ENCODE measurements around the gene FAM3D. TPM values are rescaled to one million over a fixed set of nuclear protein-coding genes. Genes with fewer than 3 reads are reported as not detected.

FAM3D gene
- polyA plus RNA-seq, 3 donors, result 0.28 to 1.9 (median 0.71) TPM

DNA sequence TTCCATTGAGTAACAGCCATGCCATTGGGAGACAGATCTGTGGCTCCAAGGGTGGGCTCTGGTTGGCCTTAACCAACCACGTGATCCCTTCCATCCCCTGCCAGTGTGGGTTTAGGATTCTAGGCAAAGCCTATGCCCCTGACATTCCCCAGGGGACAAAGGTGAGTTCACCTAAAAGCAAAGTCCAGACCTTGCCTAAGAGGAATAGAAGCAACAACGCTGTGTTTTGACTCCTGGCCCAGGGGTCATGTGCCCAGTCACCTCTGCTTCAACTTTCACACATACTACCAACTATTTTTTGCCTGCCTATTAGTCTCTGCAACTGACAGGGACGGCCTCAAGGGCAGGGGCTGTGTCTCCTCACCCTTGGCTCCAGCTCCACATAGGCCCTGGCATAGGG, 42.0 kb downstream of the FAM3D start:
- WGBS (ENCODE audit: insufficient coverage), result 86% methylated on average over 2 of the region's 3 CpGs
- H3K4me1 ChIP-seq (ENCODE audit: control insufficient read depth in 1 of 2, insufficient read depth in 2 of 2, low read length in 2 of 2), result no peaks in the 10 kb centered on the region
- H3K27ac Mint-ChIP-seq, result no peak overlapping the region

DNA sequence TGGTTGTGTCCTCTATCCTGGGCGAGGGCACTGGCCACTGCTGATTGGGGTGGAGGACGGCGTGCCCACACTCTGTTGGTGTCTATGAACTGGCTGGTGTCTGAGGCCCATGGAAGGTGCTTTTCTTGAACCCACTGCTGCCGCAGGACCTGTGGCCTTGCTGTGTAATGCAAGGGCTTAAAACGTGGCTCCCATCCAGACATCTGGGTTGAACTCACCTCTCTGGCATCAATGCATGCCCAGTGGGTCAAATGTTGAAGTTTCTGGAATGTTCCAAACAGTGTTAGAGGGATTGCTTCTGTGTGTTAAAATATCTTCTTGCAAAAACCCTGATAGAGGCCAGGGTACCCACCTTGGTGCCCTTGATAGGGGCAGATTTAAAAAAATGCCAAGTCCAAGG, 42.6 kb downstream of the FAM3D start:
- peaks cover 1 to 3% (median 1%) of the 10 kb centered on the region in 3 donors for H3K27me3 Mint-ChIP-seq (ENCODE audit: low read depth in 3 of 3)
- H3K4me1 ChIP-seq (ENCODE audit: control insufficient read depth in 1 of 2, insufficient read depth in 2 of 2, low read length in 2 of 2), result no peaks in the 10 kb centered on the region
- 81% methylated on average over 4 of the region's 5 CpGs for WGBS (ENCODE audit: insufficient coverage)
- no peaks in the 10 kb centered on the region for H3K36me3 ChIP-seq (replicated peaks in 1 of 2; ENCODE audit: control insufficient read depth in 1 of 2, insufficient read depth in 2 of 2, low read length in 2 of 2)
- no peak overlapping the region for H3K4me3 Mint-ChIP-seq
- H3K9ac ChIP-seq (ENCODE audit: insufficient read depth, low read length, poor library complexity, severe bottlenecking), result no peak overlapping the region
- H3K27me3 ChIP-seq (ENCODE audit: control insufficient read depth in 2 of 2, insufficient read depth in 2 of 2, low read length in 2 of 2), result no peaks in the 10 kb centered on the region
- intact Hi-C loops (cut with micrococcal nuclease), result loop anchor here in 1 of 2 donors (10.0 kb wide), 1 partner anchor 309 kb away; no protein-coding TSS in a partner anchor
- H3K27ac Mint-ChIP-seq, result peak overlapping the region in 1 of 7 donors; percentile 63
- H2AFZ ChIP-seq (ENCODE audit: insufficient read depth, low read depth, low read length, poor library complexity, severe bottlenecking), result no peak overlapping the region
- DNase-seq, result no peak
- H3K4me2 ChIP-seq (replicated peaks; ENCODE audit: extremely low read depth, low read length, poor library complexity, severe bottlenecking), result no peak overlapping the region
- H3K9me3 Mint-ChIP-seq, result no peaks in the 10 kb centered on the region
- no peaks in the 10 kb centered on the region for H3K9me3 ChIP-seq (replicated peaks in 1 of 2; ENCODE audit: control insufficient read depth in 1 of 2, insufficient read depth in 1 of 2, low read length in 2 of 2)
- no peaks in the 10 kb centered on the region for H4K20me1 ChIP-seq (ENCODE audit: insufficient read depth, low read length)
- H3K79me2 ChIP-seq (ENCODE audit: insufficient read depth, low read length), result no peaks in the 10 kb centered on the region
- no peaks in the 10 kb centered on the region for H3K36me3 Mint-ChIP-seq
- H3K4me3 ChIP-seq (replicated peaks in 1 of 3; ENCODE audit: low read depth in 2 of 3, low read length in 3 of 3), result no peak overlapping the region
- TF ChIP-seq CTCF (IDR thresholded peaks at IDR 0.05), result no peak
- H3K4me1 Mint-ChIP-seq, result no peaks in the 10 kb centered on the region
- H3K27ac ChIP-seq (ENCODE audit: low read depth in 1 of 2, low read length in 2 of 2), result no peak overlapping the region

More for the DNA sequence above, 42.0 kb downstream of the FAM3D start:
- H3K36me3 ChIP-seq (replicated peaks in 1 of 2; ENCODE audit: control insufficient read depth in 1 of 2, insufficient read depth in 2 of 2, low read length in 2 of 2), result no peaks in the 10 kb centered on the region
- peaks cover 0 to 3% (median 1%) of the 10 kb centered on the region in 3 donors for H3K27me3 Mint-ChIP-seq (ENCODE audit: low read depth in 3 of 3)
- H4K20me1 ChIP-seq (ENCODE audit: insufficient read depth, low read length), result no peaks in the 10 kb centered on the region
- H3K27ac ChIP-seq (ENCODE audit: low read depth in 1 of 2, low read length in 2 of 2), result no peak overlapping the region
- no peaks in the 10 kb centered on the region for H3K9me3 ChIP-seq (replicated peaks in 1 of 2; ENCODE audit: control insufficient read depth in 1 of 2, insufficient read depth in 1 of 2, low read length in 2 of 2)
- H3K36me3 Mint-ChIP-seq, result no peaks in the 10 kb centered on the region
- no peak overlapping the region for H3K4me3 ChIP-seq (replicated peaks in 1 of 3; ENCODE audit: low read depth in 2 of 3, low read length in 3 of 3)
- no peaks in the 10 kb centered on the region for H3K79me2 ChIP-seq (ENCODE audit: insufficient read depth, low read length)
- H3K4me1 Mint-ChIP-seq, result no peaks in the 10 kb centered on the region
- H3K9me3 Mint-ChIP-seq, result no peaks in the 10 kb centered on the region
- H2AFZ ChIP-seq (ENCODE audit: insufficient read depth, low read depth, low read length, poor library complexity, severe bottlenecking), result no peak overlapping the region
- DNase-seq, result no peak
- no peak for TF ChIP-seq CTCF (IDR thresholded peaks at IDR 0.05)
- no peak overlapping the region for H3K9ac ChIP-seq (ENCODE audit: insufficient read depth, low read length, poor library complexity, severe bottlenecking)
- intact Hi-C loops (cut with micrococcal nuclease), result loop anchor here in 1 of 2 donors (10.0 kb wide), 1 partner anchor 310 kb away; no protein-coding TSS in a partner anchor
- no peak overlapping the region for H3K4me2 ChIP-seq (replicated peaks; ENCODE audit: extremely low read depth, low read length, poor library complexity, severe bottlenecking)
- no peak overlapping the region for H3K4me3 Mint-ChIP-seq
- no peaks in the 10 kb centered on the region for H3K27me3 ChIP-seq (ENCODE audit: control insufficient read depth in 2 of 2, insufficient read depth in 2 of 2, low read length in 2 of 2)
